MCF 10A (cell line): ENCODE data around the gene MAPK6. TPM values are rescaled to one million over a fixed set of nuclear protein-coding genes. Genes with fewer than 3 reads are reported as not detected.

Experiments used
- BruUV-seq: library from RNA; stranded (reverse); fragments of 400-500 nt; replicated peaks from 2 replicates; lab custom pipeline; 2021; lab: Mats Ljungman, UMichigan
- CTCF ChIA-PET: fragments of 300-600 bp; sonication (Branson Sonifier 250); formaldehyde crosslinking; extraction: SDS; loops from one replicate; lab custom pipeline; 2021; ENCODE audit warnings: antibody characterized with exemption, inconsistent platforms; lab: Yijun Ruan, JAX
- POLR2A ChIA-PET: fragments of 300-600, 350-650 bp; sonication (Branson Sonifier 250); formaldehyde crosslinking; extraction: SDS; loops from one replicate; lab custom pipeline; 2020; ENCODE audit warnings: antibody characterized with exemption, inconsistent platforms; lab: Yijun Ruan, JAX
- DNase-seq: peaks from one replicate; pipeline ENCODE4 v3.0.0-alpha.2; 2018; ENCODE audit not compliant: unreplicated experiment
- H3K27ac Mint-ChIP-seq: one replicate; pipeline ENCODE4 v1.8.0; 2022; ENCODE audit warnings: mild to moderate bottlenecking, low read depth, mixed read lengths; ENCODE audit not compliant: unreplicated experiment
- H3K27me3 Mint-ChIP-seq: one replicate; pipeline ENCODE4 v1.8.0; 2022; ENCODE audit warnings: mixed read lengths; ENCODE audit not compliant: insufficient read depth, unreplicated experiment
- H3K36me3 Mint-ChIP-seq: one replicate; pipeline ENCODE4 v1.8.0; 2022; ENCODE audit warnings: mild to moderate bottlenecking, moderate library complexity, mixed read lengths; ENCODE audit not compliant: insufficient read depth, unreplicated experiment
- H3K4me1 Mint-ChIP-seq: one replicate; pipeline ENCODE4 v1.8.0; 2022; ENCODE audit warnings: mixed read lengths; ENCODE audit not compliant: insufficient read depth, unreplicated experiment
- H3K4me3 Mint-ChIP-seq: one replicate; pipeline ENCODE4 v1.8.0; 2022; ENCODE audit warnings: mild to moderate bottlenecking, moderate library complexity, mixed read lengths; ENCODE audit not compliant: unreplicated experiment
- H3K9me3 Mint-ChIP-seq: one replicate; pipeline ENCODE4 v1.8.0; 2022; ENCODE audit warnings: mixed read lengths; ENCODE audit not compliant: unreplicated experiment
- intact Hi-C: fragments of 100-400 bp; cut with micrococcal nuclease; formaldehyde crosslinking; loops from 2 replicates; pipeline ENCODE4 v1.14.1; 2022
- total RNA-seq: library from RNA; stranded (reverse); gene quantifications from 2 replicates; pipeline ENCODE4 v1.2.3, GENCODE V29; 2022
- TF ChIP-seq, protein P1 (sequence below): fragments of 200-600 bp; IDR thresholded peaks from one replicate; pipeline ENCODE4 v1.8.0; 2022; ENCODE audit warnings: antibody characterized with exemption, mild to moderate bottlenecking; ENCODE audit not compliant: unreplicated experiment

MAPK6 gene
- total RNA-seq, 1 experiment from 2014 or later: 106 TPM

GRCh38 chr15:52100807-52101442 is 81.9 kb downstream of the MAPK6 start:
- Mint-ChIP-seq H3K4me1 (peaks cover 40% of the 10 kb centered on the region), H3K27me3 (no peaks in the 10 kb centered on the region), H3K9me3 (no peaks in the 10 kb centered on the region), H3K27ac (no peak overlapping the region), H3K4me3 (no peak overlapping the region), H3K36me3 (peaks cover 9% of the 10 kb centered on the region)
- TSS peak; percentile 52 for BruUV-seq
- intact Hi-C loops: no loop called here
- peak; percentile 95 for DNase-seq
- ChIA-PET CTCF (interaction anchor here (0.6 to 5.3 kb wide), 5 partner anchors 18 to 42 kb away, joined by 3 to 29 read pairs (median 4); no protein-coding TSS in a partner anchor), POLR2A (interaction anchor here (0.5 to 8.8 kb wide), 9 partner anchors 10 to 296 kb away, joined by 3 to 214 read pairs (median 4); partner anchors contain the start of gene LEO1)
- TF ChIP-seq, protein P1, sequence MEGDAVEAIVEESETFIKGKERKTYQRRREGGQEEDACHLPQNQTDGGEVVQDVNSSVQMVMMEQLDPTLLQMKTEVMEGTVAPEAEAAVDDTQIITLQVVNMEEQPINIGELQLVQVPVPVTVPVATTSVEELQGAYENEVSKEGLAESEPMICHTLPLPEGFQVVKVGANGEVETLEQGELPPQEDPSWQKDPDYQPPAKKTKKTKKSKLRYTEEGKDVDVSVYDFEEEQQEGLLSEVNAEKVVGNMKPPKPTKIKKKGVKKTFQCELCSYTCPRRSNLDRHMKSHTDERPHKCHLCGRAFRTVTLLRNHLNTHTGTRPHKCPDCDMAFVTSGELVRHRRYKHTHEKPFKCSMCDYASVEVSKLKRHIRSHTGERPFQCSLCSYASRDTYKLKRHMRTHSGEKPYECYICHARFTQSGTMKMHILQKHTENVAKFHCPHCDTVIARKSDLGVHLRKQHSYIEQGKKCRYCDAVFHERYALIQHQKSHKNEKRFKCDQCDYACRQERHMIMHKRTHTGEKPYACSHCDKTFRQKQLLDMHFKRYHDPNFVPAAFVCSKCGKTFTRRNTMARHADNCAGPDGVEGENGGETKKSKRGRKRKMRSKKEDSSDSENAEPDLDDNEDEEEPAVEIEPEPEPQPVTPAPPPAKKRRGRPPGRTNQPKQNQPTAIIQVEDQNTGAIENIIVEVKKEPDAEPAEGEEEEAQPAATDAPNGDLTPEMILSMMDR: no peak

GRCh38 chr15:52101542-52102323 is 82.7 kb downstream of the MAPK6 start:
- ChIA-PET POLR2A (interaction anchor here (1.5 to 8.8 kb wide), 4 partner anchors 26 to 130 kb away, joined by 5 to 214 read pairs (median 100); partner anchors contain the start of gene LEO1), CTCF (interaction anchor here (0.8 to 5.3 kb wide), 2 partner anchors 37 to 41 kb away, joined by 3 to 29 read pairs; no protein-coding TSS in a partner anchor)
- no peak for DNase-seq
- Mint-ChIP-seq H3K4me1 (peaks cover 41% of the 10 kb centered on the region), H3K4me3 (no peak overlapping the region), H3K27me3 (no peaks in the 10 kb centered on the region), H3K36me3 (peaks cover 6% of the 10 kb centered on the region), H3K9me3 (no peaks in the 10 kb centered on the region), H3K27ac (peak overlapping the region; percentile 92)
- no TSS peak for BruUV-seq
- TF ChIP-seq, protein P1: no peak
- intact Hi-C loops: no loop called here

GRCh38 chr15:52102463-52102862 is 83.4 kb downstream of the MAPK6 start:
- ChIA-PET CTCF (interaction anchor here (1.1 to 1.8 kb wide), 2 partner anchors 37 to 122 kb away, joined by 3 to 10 read pairs; no protein-coding TSS in a partner anchor), POLR2A (interaction anchor here (0.9 to 2.3 kb wide), 9 partner anchors 8 to 121 kb away, joined by 3 to 18 read pairs (median 4); no protein-coding TSS in a partner anchor)
- intact Hi-C loops: no loop called here
- peak; percentile 91 for DNase-seq
- no peak overlapping the region for H3K4me3 Mint-ChIP-seq
- H3K9me3 Mint-ChIP-seq: no peaks in the 10 kb centered on the region
- TF ChIP-seq, protein P1: no peak
- H3K27ac Mint-ChIP-seq: peak overlapping the region; percentile 92
- peaks cover 36% of the 10 kb centered on the region for H3K4me1 Mint-ChIP-seq
- no peaks in the 10 kb centered on the region for H3K27me3 Mint-ChIP-seq
- BruUV-seq: no TSS peak
- H3K36me3 Mint-ChIP-seq: peaks cover under 1% of the 10 kb centered on the region
